Measurements from ENCODE around the gene NTMT2.

DNA sequence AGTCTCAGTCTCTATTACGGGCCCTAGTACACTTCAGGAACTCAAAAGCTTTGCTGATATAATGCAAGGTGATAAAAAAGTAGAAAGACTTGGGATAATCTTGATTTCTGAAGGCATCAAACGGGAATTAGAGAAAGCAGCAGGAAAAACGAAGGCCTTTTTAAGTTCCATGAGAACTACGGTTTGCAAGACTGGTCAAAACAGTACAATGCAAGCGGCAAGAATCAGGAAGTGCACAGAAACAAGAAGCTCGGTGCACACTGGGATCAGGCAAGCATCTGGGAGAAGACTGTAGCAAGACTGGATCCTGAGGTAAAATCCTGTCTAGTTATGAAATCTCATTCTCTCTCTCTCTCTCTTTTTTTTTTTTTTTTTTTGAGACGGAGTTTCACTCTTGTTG lies 28.6 kb downstream of the NTMT2 start:
- TF ChIP-seq CTCF (IDR thresholded peaks at IDR 0.05) (no peak), POLR2A (IDR thresholded peaks at IDR 0.05) (no peak)

Measured in lower leg skin (tissue), 3 donors.